AG09309 (cell line): ENCODE results near the gene HEG1.

Experiments
- DNase-seq: peaks from one replicate; pipeline ENCODE4 v3.0.0-alpha.2; 2010; ENCODE audit warnings: low read depth
- H3K4me3 ChIP-seq: 2 replicates; pipeline ENCODE4 v1.5.1; 2011; ENCODE audit warnings: mild to moderate bottlenecking, low read depth, low read length, moderate library complexity; ENCODE audit not compliant: control insufficient read depth
- TF ChIP-seq, protein P1 (sequence below): IDR thresholded peaks from 2 replicates; pipeline ENCODE4 v1.5.1; 2011; ENCODE audit warnings: mild to moderate bottlenecking, low read depth, low read length, inconsistent platforms; ENCODE audit not compliant: insufficient read depth, control insufficient read depth; ENCODE audit errors: missing control alignments

The HEG1 gene

DNA sequence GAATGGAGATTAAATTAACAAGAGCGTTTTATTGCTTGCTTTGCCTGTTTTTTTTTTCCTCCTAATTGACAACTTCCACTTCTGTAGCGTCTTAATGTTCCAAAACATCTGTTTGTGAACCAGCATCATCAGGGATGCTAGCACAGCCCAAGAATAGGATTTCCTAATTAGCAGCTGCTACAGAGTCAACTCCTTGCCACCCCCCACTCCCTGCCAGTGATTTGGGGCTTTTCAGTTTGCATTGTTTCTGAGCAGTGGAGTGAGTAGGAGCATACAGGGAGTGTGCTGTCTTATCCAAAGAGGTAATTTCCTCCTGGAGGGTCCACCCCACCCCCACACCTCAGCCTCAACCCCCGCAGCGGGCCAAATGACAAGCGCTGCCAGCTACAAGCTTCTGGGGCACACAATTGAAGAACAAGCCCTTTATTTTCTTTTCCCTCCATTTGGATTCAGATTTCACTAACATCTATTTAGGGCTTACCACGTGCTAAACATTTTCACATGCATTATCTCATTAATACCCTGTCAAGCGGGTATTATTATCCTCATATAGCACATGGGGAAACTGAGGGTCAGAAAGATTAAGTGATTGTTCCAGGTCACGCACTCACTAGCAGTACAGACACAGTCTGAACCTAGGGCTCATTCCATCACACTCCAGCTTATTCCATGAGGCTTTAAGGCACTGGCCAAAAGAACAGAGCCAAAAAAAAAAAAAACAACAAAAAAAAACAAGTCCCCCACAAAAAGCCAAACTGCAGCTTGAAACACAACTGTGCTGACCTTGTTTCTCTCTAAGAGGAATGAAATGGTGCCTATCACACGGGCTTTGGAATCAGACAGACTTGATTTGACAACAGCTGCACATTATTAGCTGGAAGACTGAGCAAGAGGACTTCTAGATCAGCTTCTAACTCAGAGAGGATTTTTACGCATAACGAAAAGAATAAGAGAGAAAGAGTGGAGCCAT lies 16.4 kb downstream of the HEG1 start:
- DNase-seq, result no peak
- H3K4me3 ChIP-seq, result no peak overlapping the region
- TF ChIP-seq, protein P1, sequence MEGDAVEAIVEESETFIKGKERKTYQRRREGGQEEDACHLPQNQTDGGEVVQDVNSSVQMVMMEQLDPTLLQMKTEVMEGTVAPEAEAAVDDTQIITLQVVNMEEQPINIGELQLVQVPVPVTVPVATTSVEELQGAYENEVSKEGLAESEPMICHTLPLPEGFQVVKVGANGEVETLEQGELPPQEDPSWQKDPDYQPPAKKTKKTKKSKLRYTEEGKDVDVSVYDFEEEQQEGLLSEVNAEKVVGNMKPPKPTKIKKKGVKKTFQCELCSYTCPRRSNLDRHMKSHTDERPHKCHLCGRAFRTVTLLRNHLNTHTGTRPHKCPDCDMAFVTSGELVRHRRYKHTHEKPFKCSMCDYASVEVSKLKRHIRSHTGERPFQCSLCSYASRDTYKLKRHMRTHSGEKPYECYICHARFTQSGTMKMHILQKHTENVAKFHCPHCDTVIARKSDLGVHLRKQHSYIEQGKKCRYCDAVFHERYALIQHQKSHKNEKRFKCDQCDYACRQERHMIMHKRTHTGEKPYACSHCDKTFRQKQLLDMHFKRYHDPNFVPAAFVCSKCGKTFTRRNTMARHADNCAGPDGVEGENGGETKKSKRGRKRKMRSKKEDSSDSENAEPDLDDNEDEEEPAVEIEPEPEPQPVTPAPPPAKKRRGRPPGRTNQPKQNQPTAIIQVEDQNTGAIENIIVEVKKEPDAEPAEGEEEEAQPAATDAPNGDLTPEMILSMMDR, result no peak

- no peak overlapping the region for H3K4me3 ChIP-seq
- no peak for DNase-seq
- TF ChIP-seq, protein P1, result no peak
Measured at GRCh38 chr3:125037498-125038150, 18.2 kb downstream of the HEG1 start.

- DNase-seq, result no peak
- TF ChIP-seq, protein P1, result no peak
- no peak overlapping the region for H3K4me3 ChIP-seq
Measured at GRCh38 chr3:125035217-125035616, 20.6 kb downstream of the HEG1 start.

DNA sequence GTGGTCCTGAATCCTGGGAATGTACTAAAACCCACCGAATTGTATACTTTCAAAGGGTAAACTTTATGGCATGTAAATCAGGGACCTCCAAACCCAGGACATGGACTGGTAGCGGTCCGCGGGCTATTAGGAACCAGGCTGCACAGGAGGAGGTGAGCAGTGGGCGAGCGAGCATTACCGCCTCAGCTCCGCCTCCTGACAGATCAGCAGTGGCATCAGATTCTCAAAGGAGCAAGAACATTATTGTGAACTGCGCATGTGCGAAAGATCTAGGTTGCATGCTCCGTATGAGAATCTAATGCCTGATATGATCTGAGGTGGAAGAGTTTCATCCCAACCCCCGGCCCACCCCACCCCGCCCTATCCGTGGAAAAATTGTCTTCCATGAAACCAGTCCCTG lies 22.2 kb downstream of the HEG1 start:
- no peak for DNase-seq
- TF ChIP-seq, protein P1, result no peak
- no peak overlapping the region for H3K4me3 ChIP-seq

DNA sequence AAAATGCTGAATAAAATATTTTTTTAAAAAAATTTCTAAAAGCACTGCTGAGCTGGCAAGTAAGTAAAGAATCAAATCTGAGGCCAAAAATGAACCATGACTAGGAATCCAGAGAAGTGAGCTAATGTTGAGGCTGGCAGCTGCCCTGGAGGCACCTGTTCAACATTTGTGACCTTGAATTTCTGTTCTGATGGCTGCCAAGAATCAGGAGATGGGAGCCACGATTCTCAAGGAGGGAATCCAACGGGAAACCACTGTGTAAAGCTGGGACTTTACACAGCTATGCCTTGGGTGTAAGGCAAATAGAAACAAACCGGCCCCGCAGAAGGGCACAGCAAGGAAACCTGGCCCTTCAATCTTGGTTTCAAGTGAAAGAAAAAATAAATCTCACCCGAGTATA lies 22.7 kb downstream of the HEG1 start:
- TF ChIP-seq, protein P1, result no peak
- DNase-seq, result no peak
- no peak overlapping the region for H3K4me3 ChIP-seq

DNA sequence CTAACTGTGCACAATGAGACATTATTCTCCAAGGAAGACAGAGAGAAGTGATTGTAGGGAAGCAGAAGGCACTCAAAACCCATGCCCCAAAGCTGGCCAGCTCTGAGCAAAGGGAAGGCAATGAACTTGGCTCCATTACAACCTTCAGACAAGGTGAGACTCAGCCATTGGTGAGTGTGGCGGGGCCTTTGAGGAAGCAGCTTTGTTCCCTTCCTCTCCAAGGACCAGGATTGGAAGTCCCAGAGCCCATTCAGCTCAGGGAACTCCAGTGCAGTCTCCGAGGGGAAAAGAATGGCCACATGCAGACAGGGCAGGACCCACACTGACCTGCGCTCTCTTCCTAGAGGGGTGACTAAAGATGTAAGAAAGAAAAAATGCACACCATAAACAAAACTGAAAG lies 23.1 kb downstream of the HEG1 start:
- DNase-seq, result no peak
- no peak overlapping the region for H3K4me3 ChIP-seq
- TF ChIP-seq, protein P1, result no peak
